SK-N-SH treated with all-trans-retinoic acid at 6 μM for 48 hours (cell line): ENCODE data around the gene CHURC1.

Experiments used
- ATAC-seq: fragments of 200-7000 bp; cut with Tn5 transposase; 3 replicates; pipeline ENCODE4 v1.9.1; 2020; ENCODE audit warnings: mild to moderate bottlenecking, moderate library complexity
- ARNTL ChIP-seq: fragments of 450-650 bp; formaldehyde crosslinking; IDR thresholded peaks from 2 replicates; pipeline ENCODE4 v1.5.0; 2020; ENCODE audit warnings: low read depth, mild to moderate bottlenecking, moderate library complexity, borderline replicate concordance
- BACH2 ChIP-seq: fragments of 250-450 bp; sonication (Bioruptor Pico); IDR thresholded peaks from 2 replicates; pipeline ENCODE4 v1.9.0; 2021; ENCODE audit warnings: mild to moderate bottlenecking, borderline replicate concordance
- GLIS3 ChIP-seq: fragments of 250-450 bp; sonication (Bioruptor Pico); IDR thresholded peaks from 2 replicates; pipeline ENCODE4 v1.5.0; 2020; ENCODE audit warnings: mild to moderate bottlenecking, moderate library complexity
- ISL1 ChIP-seq: fragments of 250-450 bp; sonication (Bioruptor Pico); IDR thresholded peaks from 2 replicates; pipeline ENCODE4 v2.1.2; 2022; ENCODE audit warnings: mild to moderate bottlenecking, moderate library complexity
- OSR1 ChIP-seq: fragments of 250-450 bp; sonication (Bioruptor Pico); IDR thresholded peaks from 2 replicates; pipeline ENCODE4 v1.8.0; 2022; ENCODE audit warnings: moderate library complexity, mild to moderate bottlenecking, inconsistent platforms
- PPARA ChIP-seq: fragments of 250-450 bp; sonication (Bioruptor Pico); IDR thresholded peaks from 2 replicates; pipeline ENCODE4 v1.5.0; 2020; ENCODE audit warnings: mild to moderate bottlenecking, borderline replicate concordance
- RARB ChIP-seq: fragments of 250-450 bp; sonication (Bioruptor Pico); IDR thresholded peaks from 2 replicates; pipeline ENCODE4 v1.8.0; 2021; ENCODE audit warnings: mild to moderate bottlenecking, moderate library complexity
- TCF4 ChIP-seq: fragments of 250-450 bp; sonication (Bioruptor Pico); IDR thresholded peaks from 2 replicates; pipeline ENCODE4 v1.8.0; 2021; ENCODE audit warnings: mild to moderate bottlenecking, moderate library complexity, borderline replicate concordance
- TOX ChIP-seq: fragments of 250-450 bp; sonication (Bioruptor Pico); IDR thresholded peaks from 2 replicates; pipeline ENCODE4 v1.8.0; 2021; ENCODE audit warnings: mild to moderate bottlenecking, moderate library complexity, borderline replicate concordance
- ZC3H10 ChIP-seq: fragments of 250-450 bp; sonication (Bioruptor Pico); IDR thresholded peaks from 2 replicates; pipeline ENCODE4 v1.5.1; 2021; ENCODE audit warnings: mild to moderate bottlenecking, moderate library complexity
- ZNF8 ChIP-seq: fragments of 450-650 bp; formaldehyde crosslinking; IDR thresholded peaks from 2 replicates; pipeline ENCODE4 v1.5.0; 2020; ENCODE audit warnings: mild to moderate bottlenecking, moderate library complexity
- TF ChIP-seq, protein P1 (sequence below): fragments of 250-450 bp; sonication (Bioruptor Pico); IDR thresholded peaks from 2 replicates; pipeline ENCODE4 v1.8.0; 2021; ENCODE audit warnings: low read depth, mild to moderate bottlenecking, moderate library complexity, borderline replicate concordance
- TF ChIP-seq, protein P2 (sequence below): fragments of 250-450 bp; sonication (Bioruptor Pico); IDR thresholded peaks from 2 replicates; pipeline ENCODE4 v1.5.1; 2021; ENCODE audit warnings: mild to moderate bottlenecking, moderate library complexity
- TF ChIP-seq, protein P3 (sequence below): fragments of 250-450 bp; sonication (Bioruptor Pico); IDR thresholded peaks from 2 replicates; pipeline ENCODE4 v1.5.0; 2020; ENCODE audit warnings: mild to moderate bottlenecking, moderate library complexity
- TF ChIP-seq, protein P4 (sequence below): fragments of 250-450 bp; sonication (Bioruptor Pico); IDR thresholded peaks from 2 replicates; pipeline ENCODE4 v1.8.0; 2020; ENCODE audit warnings: mild to moderate bottlenecking, moderate library complexity, borderline replicate concordance
- TF ChIP-seq, protein P5 (sequence below): fragments of 250-450 bp; sonication (Bioruptor Pico); IDR thresholded peaks from 2 replicates; pipeline ENCODE4 v1.5.1; 2020; ENCODE audit warnings: low read depth, mild to moderate bottlenecking, moderate library complexity

CHURC1 gene

DNA sequence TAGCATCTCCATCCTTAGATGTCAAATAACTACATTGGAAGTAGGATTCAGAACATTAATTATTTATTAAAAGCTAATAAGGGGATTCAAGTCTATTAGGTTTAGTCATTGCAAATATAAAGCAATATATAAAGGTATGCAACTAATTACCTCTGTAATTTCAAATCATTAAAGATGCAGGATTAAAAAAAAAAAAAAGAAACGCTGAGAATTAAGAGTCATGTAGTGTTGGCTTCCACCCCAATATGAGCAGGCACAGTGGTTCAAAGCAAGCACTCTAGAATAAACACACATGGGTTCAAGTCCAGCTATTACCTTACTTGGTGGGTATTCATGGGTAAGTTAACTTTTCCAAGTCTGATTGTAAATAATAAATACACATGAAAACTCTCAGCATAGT, 45.4 kb upstream of the CHURC1 start:
- no peak for ATAC-seq
- TF ChIP-seq TOX (CRISPR knock-in tag) (no peak), BACH2 (CRISPR knock-in tag) (no peak)
- TF ChIP-seq, protein P1, sequence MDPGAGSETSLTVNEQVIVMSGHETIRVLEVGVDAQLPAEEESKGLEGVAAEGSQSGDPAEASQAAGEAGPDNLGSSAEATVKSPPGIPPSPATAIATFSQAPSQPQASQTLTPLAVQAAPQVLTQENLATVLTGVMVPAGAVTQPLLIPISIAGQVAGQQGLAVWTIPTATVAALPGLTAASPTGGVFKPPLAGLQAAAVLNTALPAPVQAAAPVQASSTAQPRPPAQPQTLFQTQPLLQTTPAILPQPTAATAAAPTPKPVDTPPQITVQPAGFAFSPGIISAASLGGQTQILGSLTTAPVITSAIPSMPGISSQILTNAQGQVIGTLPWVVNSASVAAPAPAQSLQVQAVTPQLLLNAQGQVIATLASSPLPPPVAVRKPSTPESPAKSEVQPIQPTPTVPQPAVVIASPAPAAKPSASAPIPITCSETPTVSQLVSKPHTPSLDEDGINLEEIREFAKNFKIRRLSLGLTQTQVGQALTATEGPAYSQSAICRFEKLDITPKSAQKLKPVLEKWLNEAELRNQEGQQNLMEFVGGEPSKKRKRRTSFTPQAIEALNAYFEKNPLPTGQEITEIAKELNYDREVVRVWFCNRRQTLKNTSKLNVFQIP (CRISPR knock-in tag) = no peak
- TF ChIP-seq, protein P2, sequence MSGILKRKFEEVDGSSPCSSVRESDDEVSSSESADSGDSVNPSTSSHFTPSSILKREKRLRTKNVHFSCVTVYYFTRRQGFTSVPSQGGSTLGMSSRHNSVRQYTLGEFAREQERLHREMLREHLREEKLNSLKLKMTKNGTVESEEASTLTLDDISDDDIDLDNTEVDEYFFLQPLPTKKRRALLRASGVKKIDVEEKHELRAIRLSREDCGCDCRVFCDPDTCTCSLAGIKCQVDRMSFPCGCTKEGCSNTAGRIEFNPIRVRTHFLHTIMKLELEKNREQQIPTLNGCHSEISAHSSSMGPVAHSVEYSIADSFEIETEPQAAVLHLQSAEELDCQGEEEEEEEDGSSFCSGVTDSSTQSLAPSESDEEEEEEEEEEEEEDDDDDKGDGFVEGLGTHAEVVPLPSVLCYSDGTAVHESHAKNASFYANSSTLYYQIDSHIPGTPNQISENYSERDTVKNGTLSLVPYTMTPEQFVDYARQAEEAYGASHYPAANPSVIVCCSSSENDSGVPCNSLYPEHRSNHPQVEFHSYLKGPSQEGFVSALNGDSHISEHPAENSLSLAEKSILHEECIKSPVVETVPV (CRISPR knock-in tag) = no peak
- TF ChIP-seq, protein P3, sequence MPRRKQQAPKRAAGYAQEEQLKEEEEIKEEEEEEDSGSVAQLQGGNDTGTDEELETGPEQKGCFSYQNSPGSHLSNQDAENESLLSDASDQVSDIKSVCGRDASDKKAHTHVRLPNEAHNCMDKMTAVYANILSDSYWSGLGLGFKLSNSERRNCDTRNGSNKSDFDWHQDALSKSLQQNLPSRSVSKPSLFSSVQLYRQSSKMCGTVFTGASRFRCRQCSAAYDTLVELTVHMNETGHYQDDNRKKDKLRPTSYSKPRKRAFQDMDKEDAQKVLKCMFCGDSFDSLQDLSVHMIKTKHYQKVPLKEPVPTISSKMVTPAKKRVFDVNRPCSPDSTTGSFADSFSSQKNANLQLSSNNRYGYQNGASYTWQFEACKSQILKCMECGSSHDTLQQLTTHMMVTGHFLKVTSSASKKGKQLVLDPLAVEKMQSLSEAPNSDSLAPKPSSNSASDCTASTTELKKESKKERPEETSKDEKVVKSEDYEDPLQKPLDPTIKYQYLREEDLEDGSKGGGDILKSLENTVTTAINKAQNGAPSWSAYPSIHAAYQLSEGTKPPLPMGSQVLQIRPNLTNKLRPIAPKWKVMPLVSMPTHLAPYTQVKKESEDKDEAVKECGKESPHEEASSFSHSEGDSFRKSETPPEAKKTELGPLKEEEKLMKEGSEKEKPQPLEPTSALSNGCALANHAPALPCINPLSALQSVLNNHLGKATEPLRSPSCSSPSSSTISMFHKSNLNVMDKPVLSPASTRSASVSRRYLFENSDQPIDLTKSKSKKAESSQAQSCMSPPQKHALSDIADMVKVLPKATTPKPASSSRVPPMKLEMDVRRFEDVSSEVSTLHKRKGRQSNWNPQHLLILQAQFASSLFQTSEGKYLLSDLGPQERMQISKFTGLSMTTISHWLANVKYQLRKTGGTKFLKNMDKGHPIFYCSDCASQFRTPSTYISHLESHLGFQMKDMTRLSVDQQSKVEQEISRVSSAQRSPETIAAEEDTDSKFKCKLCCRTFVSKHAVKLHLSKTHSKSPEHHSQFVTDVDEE (CRISPR knock-in tag) = no peak
- TF ChIP-seq, protein P4, sequence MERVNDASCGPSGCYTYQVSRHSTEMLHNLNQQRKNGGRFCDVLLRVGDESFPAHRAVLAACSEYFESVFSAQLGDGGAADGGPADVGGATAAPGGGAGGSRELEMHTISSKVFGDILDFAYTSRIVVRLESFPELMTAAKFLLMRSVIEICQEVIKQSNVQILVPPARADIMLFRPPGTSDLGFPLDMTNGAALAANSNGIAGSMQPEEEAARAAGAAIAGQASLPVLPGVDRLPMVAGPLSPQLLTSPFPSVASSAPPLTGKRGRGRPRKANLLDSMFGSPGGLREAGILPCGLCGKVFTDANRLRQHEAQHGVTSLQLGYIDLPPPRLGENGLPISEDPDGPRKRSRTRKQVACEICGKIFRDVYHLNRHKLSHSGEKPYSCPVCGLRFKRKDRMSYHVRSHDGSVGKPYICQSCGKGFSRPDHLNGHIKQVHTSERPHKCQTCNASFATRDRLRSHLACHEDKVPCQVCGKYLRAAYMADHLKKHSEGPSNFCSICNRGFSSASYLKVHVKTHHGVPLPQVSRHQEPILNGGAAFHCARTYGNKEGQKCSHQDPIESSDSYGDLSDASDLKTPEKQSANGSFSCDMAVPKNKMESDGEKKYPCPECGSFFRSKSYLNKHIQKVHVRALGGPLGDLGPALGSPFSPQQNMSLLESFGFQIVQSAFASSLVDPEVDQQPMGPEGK (CRISPR knock-in tag) = no peak

DNA sequence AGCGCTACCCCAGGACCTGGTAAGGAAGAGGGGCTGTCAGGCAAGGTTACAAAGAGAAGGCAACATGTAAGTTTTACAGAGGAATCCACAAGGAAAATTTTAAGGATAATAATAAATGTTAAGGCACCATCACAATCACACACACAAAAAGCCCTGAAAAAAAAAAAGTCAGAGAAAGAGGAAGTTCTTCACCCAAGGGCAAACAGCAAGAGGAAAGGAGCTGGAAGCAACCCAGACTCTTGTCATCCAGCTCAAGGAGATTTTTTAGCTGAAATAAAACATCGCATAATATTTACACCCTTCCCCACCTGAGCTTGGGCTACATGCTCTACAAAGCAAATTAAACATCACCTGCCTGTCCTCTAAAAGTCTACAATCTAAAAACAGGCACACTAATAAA, 44.1 kb upstream of the CHURC1 start:
- no peak for ATAC-seq
- TF ChIP-seq ZC3H10 (CRISPR knock-in tag) = no peak
- TF ChIP-seq BACH2 (CRISPR knock-in tag) = no peak
- TF ChIP-seq ISL1 (CRISPR knock-in tag) = no peak
- no peak for TF ChIP-seq OSR1 (CRISPR knock-in tag)
- TF ChIP-seq, all 23 proteins: peak for 0

GRCh38 chr14:64871344-64871743, 42.9 kb upstream of the CHURC1 start:
- ATAC-seq = no peak
- TF ChIP-seq, protein P3 (CRISPR knock-in tag) = no peak
- TF ChIP-seq OSR1 (CRISPR knock-in tag) (no peak), PPARA (no peak), TCF4 (CRISPR knock-in tag) (no peak), RARB (CRISPR knock-in tag) (no peak), ZNF8 (CRISPR knock-in tag) (no peak), GLIS3 (CRISPR knock-in tag) (no peak), ARNTL (no peak), ISL1 (CRISPR knock-in tag) (no peak), ZC3H10 (CRISPR knock-in tag) (no peak)
- TF ChIP-seq, protein P5, sequence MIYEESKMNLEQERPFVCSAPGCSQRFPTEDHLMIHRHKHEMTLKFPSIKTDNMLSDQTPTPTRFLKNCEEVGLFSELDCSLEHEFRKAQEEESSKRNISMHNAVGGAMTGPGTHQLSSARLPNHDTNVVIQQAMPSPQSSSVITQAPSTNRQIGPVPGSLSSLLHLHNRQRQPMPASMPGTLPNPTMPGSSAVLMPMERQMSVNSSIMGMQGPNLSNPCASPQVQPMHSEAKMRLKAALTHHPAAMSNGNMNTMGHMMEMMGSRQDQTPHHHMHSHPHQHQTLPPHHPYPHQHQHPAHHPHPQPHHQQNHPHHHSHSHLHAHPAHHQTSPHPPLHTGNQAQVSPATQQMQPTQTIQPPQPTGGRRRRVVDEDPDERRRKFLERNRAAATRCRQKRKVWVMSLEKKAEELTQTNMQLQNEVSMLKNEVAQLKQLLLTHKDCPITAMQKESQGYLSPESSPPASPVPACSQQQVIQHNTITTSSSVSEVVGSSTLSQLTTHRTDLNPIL (CRISPR knock-in tag) = no peak
- TF ChIP-seq, all 23 proteins: peak for 0
